Fibroblast of skin of right biceps (primary cell): Measurements from ENCODE around the gene AOC2.
"Not testable (repeated sequence)": the region's sequence is repeated elsewhere in the genome, so short reads cannot be mapped to it uniquely, and the experiment has no call there.

Experiments used
- DNase-seq: peaks from one replicate; pipeline ENCODE4 v3.0.0-alpha.2; 2013

The AOC2 gene

GRCh38 chr17:42832934-42833766 lies 11.2 kb upstream of the AOC2 start, which contains the start of gene PSME3:
PSME3 (plus strand) TSS chr17:42833397; CDS start chr17:42833632, 235 bp downstream.
- DNase-seq = peak; percentile 88

- DNase-seq = peak; percentile 20
Observed at GRCh38 chr17:42833767-42834422, 10.5 kb upstream of the AOC2 start.

- no peak for DNase-seq
Observed at GRCh38 chr17:42835732-42836131, 8.6 kb upstream of the AOC2 start.

- no peak for DNase-seq
Observed at GRCh38 chr17:42841975-42842685, 2.2 kb upstream of the AOC2 start.

GRCh38 chr17:42843358-42843934 lies 934 bp upstream of the AOC2 start:
- peak; percentile 55 for DNase-seq

GRCh38 chr17:42844761-42845555 lies 578 bp downstream of the AOC2 start:
- DNase-seq = no peak

- no peak for DNase-seq
Observed at GRCh38 chr17:42845556-42845917, 1.2 kb downstream of the AOC2 start.

GRCh38 chr17:42845918-42846593 lies 1.7 kb downstream of the AOC2 start:
- DNase-seq = no peak

GRCh38 chr17:42846594-42847280 lies 2.4 kb downstream of the AOC2 start:
- DNase-seq = peak; percentile 22

- DNase-seq = no peak
Observed at GRCh38 chr17:42848093-42848492, 3.7 kb downstream of the AOC2 start.

GRCh38 chr17:42849031-42849430 lies 4.7 kb downstream of the AOC2 start:
- no peak for DNase-seq

- peak; percentile 17 for DNase-seq
Observed at GRCh38 chr17:42849451-42850181, 5.2 kb downstream of the AOC2 start.

GRCh38 chr17:42850954-42851353 lies 6.6 kb downstream of the AOC2 start, which contains the start of gene AOC3:
AOC3 (plus strand) TSS chr17:42851199; CDS start chr17:42851344, 145 bp downstream.
- DNase-seq = no peak

- DNase-seq = not testable (repeated sequence)
Observed at GRCh38 chr17:42851371-42852240, 7.2 kb downstream of the AOC2 start.

- DNase-seq = no peak
Observed at GRCh38 chr17:42852351-42852750, 8.0 kb downstream of the AOC2 start.

GRCh38 chr17:42853004-42853403 lies 8.6 kb downstream of the AOC2 start:
- DNase-seq = no peak

GRCh38 chr17:42853597-42853967 lies 9.2 kb downstream of the AOC2 start:
- no peak for DNase-seq

GRCh38 chr17:42853968-42854790 lies 9.8 kb downstream of the AOC2 start:
- DNase-seq = no peak
